B cell (primary cell): ENCODE results near the gene GLRX5. TPM values are rescaled to one million over a fixed set of nuclear protein-coding genes. Genes with fewer than 3 reads are reported as not detected.

ENCODE experiments used
- ATAC-seq: fragments of 200-7000 bp; cut with Tn5 transposase; one replicate; pipeline ENCODE4 v1.10.0; 2021; ENCODE audit warnings: low read depth, mild to moderate bottlenecking, moderate number of reproducible peaks, moderate library complexity
- CTCF ChIA-PET: fragments of 350-600 bp; sonication (Branson Sonifier 250); formaldehyde crosslinking; loops from one replicate; lab custom pipeline; 2021; ENCODE audit warnings: antibody characterized with exemption, inconsistent platforms; lab: Charles Lee
- POLR2A ChIA-PET: fragments of 350-600 bp; sonication (Branson Sonifier 250); formaldehyde crosslinking; loops from one replicate; lab custom pipeline; 2021; ENCODE audit warnings: antibody characterized with exemption; lab: Charles Lee
- DNase-seq: peaks from one replicate; pipeline ENCODE4 v3.0.0; 2013
- H2AFZ ChIP-seq: 2 replicates; pipeline ENCODE4 v1.6.1; 2012; ENCODE audit warnings: mild to moderate bottlenecking, low read depth, low read length; ENCODE audit not compliant: insufficient read depth, poor library complexity, severe bottlenecking
- H3K27ac ChIP-seq, 2 donors: 1 replicate in 1 of 2; 2 replicates in 1 of 2; pipeline ENCODE4 v1.5.1; 2012 to 2013; ENCODE audit warnings: low read length in 2 of 2, mild to moderate bottlenecking in 2 of 2, moderate library complexity in 1 of 2
- H3K27me3 ChIP-seq, 4 experiments: fragments of 200-600 bp in 1 of 4; sonication (generic) in 1 of 4; replicated peaks in 1 of 4; 1 replicate in 2 of 4; 2 replicates in 2 of 4; pipeline versions ENCODE4 v1.6.1 to v1.7.0; 2013 to 2016; ENCODE audit warnings: low read length in 3 of 4, mild to moderate bottlenecking in 2 of 4, mixed read lengths in 1 of 4, moderate library complexity in 1 of 4; ENCODE audit not compliant: insufficient read depth in 4 of 4, control insufficient read depth in 3 of 4; ENCODE audit errors: control extremely low read depth in 1 of 4
- H3K36me3 ChIP-seq, 2 experiments: replicated peaks in 1 of 2; 1 replicate in 1 of 2; 2 replicates in 1 of 2; pipeline versions ENCODE4 v1.6.1 to v1.7.1; 2013; ENCODE audit warnings: low read length in 1 of 2; ENCODE audit not compliant: insufficient read depth in 2 of 2, control insufficient read depth in 1 of 2; ENCODE audit errors: control extremely low read depth in 1 of 2, extremely low read depth in 1 of 2
- H3K4me1 ChIP-seq, 2 donors: fragments of 200-600 bp in 1 of 2; sonication (generic) in 1 of 2; 1 replicate in 1 of 2; 2 replicates in 1 of 2; pipeline versions ENCODE4 v1.5.1 to v1.6.1; 2013 to 2017; ENCODE audit warnings: low read length in 2 of 2; ENCODE audit not compliant: control insufficient read depth in 2 of 2, insufficient read depth in 2 of 2
- H3K4me2 ChIP-seq: replicated peaks from 2 replicates; pipeline ENCODE3; 2012; ENCODE audit warnings: mild to moderate bottlenecking, low read depth, low read length; ENCODE audit not compliant: poor library complexity, severe bottlenecking
- H3K4me3 ChIP-seq, 5 experiments: fragments of 200-600 bp in 1 of 5; sonication (generic) in 1 of 5; 1 replicate in 3 of 5; 2 replicates in 2 of 5; pipeline versions ENCODE4 v1.5.1 to v1.7.0; 2011 to 2016; ENCODE audit warnings: low read length in 4 of 5, mild to moderate bottlenecking in 4 of 5, low read depth in 2 of 5, control low read depth in 1 of 5, moderate library complexity in 1 of 5; ENCODE audit not compliant: insufficient read depth in 1 of 5; ENCODE audit errors: control extremely low read depth in 1 of 5, extremely low read depth in 1 of 5
- H3K79me2 ChIP-seq: fragments of 200-600 bp; sonication (generic); one replicate; pipeline ENCODE4 v1.6.0; 2016; ENCODE audit warnings: low read length; ENCODE audit not compliant: control insufficient read depth, insufficient read depth
- H3K9ac ChIP-seq: fragments of 200-600 bp; sonication (generic); 2 replicates; pipeline ENCODE4 v1.6.1; 2017; ENCODE audit warnings: mild to moderate bottlenecking, low read length, moderate library complexity
- H3K9me3 ChIP-seq, 3 donors: one replicate each; pipeline versions ENCODE4 v1.6.1 to v1.7.1; 2013; ENCODE audit warnings: low read length in 2 of 3; ENCODE audit not compliant: control insufficient read depth in 2 of 3, insufficient read depth in 1 of 3; ENCODE audit errors: control extremely low read depth in 1 of 3
- H4K20me1 ChIP-seq: 2 replicates; pipeline ENCODE4 v1.6.0; 2012; ENCODE audit warnings: mild to moderate bottlenecking, low read length; ENCODE audit not compliant: insufficient read depth, control insufficient read depth, poor library complexity, severe bottlenecking
- H3K27ac Mint-ChIP-seq: one replicate; pipeline ENCODE4 v1.8.0; 2021; ENCODE audit warnings: mixed read lengths
- H3K27me3 Mint-ChIP-seq: one replicate; pipeline ENCODE4 v1.8.0; 2021; ENCODE audit warnings: mixed read lengths
- H3K4me1 Mint-ChIP-seq: one replicate; pipeline ENCODE4 v1.8.0; 2021; ENCODE audit warnings: mixed read lengths
- H3K4me3 Mint-ChIP-seq: one replicate; pipeline ENCODE4 v1.8.0; 2021; ENCODE audit warnings: mixed read lengths
- H3K9me3 Mint-ChIP-seq: one replicate; pipeline ENCODE4 v1.8.0; 2022; ENCODE audit warnings: mixed read lengths; ENCODE audit not compliant: insufficient read depth
- CTCF ChIP-seq: fragments of 200-600 bp; IDR thresholded peaks from one replicate; pipeline ENCODE4 v1.8.0; 2022; ENCODE audit warnings: antibody characterized with exemption, mild to moderate bottlenecking
- EZH2 ChIP-seq: IDR thresholded peaks from 2 replicates; pipeline ENCODE4 v1.6.1; 2012; ENCODE audit warnings: borderline replicate concordance, low read depth, mild to moderate bottlenecking, moderate library complexity, low read length; ENCODE audit not compliant: insufficient read depth, poor library complexity, severe bottlenecking
- WGBS: methylation state at CpG from one replicate; pipeline ENCODE4 v1.1.5; 2013; ENCODE audit warnings: missing lambda C conversion rate; ENCODE audit not compliant: insufficient coverage; 5-methylcytosine and 5-hydroxymethylcytosine counted together
- intact Hi-C: fragments of 100-400 bp; cut with micrococcal nuclease; formaldehyde crosslinking; loops from one replicate; pipeline ENCODE4 v1.10.0; 2022
- polyA plus RNA-seq: library from polyadenylated mRNA; depleted of rRNA; stranded (reverse); fragments of >200 nt; gene quantifications from 2 replicates; pipeline ENCODE4 v1.2.3, GENCODE V29; 2012
- total RNA-seq, 2 donors: library from RNA; stranded (reverse); fragments of 120-200 nt in 1 of 2; gene quantifications; 1 replicate in 1 of 2; 2 replicates in 1 of 2; pipeline versions ENCODE4 v1.2.3 to v1.2.4, GENCODE V29; 2013 to 2022

Gene GLRX5
- total and polyA plus RNA-seq, 2 donors (not counting 1 experiment from before 2014, with no cell fraction given) = 7.8 to 18.4 TPM

GRCh38 chr14:95495538-95496025 lies 39.3 kb upstream of the GLRX5 start:
- Histone ChIP-seq H3K4me3 (peak overlapping the region in 3 of 5 experiments; percentile 14 to 53 (median 21)), H3K9ac (peak overlapping the region; percentile 55), H4K20me1 (no peaks in the 10 kb centered on the region), H3K36me3 (peaks cover 0 to 17% of the 10 kb centered on the region in 2 experiments), H3K9me3 (peaks cover 0 to 2% (median 0%) of the 10 kb centered on the region in 3 donors), H2AFZ (peak overlapping the region; percentile 67), H3K4me2 (peak overlapping the region; percentile 77), H3K27ac (peak overlapping the region; percentile 97), H3K27me3 (no peaks in the 10 kb centered on the region), H3K79me2 (peaks cover 85% of the 10 kb centered on the region), H3K4me1 (peaks cover 47 to 78% of the 10 kb centered on the region in 2 donors)
- DNase-seq = peak; percentile 91
- peak; percentile 92 for ATAC-seq
- 13% methylated on average over 5 of the region's 8 CpGs for WGBS
- peak overlapping the region; percentile 95 for H3K27ac Mint-ChIP-seq
- intact Hi-C loops = loop anchor here (1.0 to 2.0 kb wide), 5 partner anchors 8 to 39 kb away; partner anchors contain the start of gene SYNE3
- peaks cover 81% of the 10 kb centered on the region for H3K4me1 Mint-ChIP-seq
- TF ChIP-seq CTCF = no peak
- TF ChIP-seq EZH2 = no peak
- H3K27me3 Mint-ChIP-seq = no peaks in the 10 kb centered on the region
- ChIA-PET POLR2A (interaction anchor here (0.6 to 2.9 kb wide), 6 partner anchors 8 to 170 kb away, joined by 3 to 22 read pairs (median 6); partner anchors contain the start of gene SYNE3), CTCF (interaction anchor here (1.1 to 2.2 kb wide), 8 partner anchors 15 to 51 kb away, joined by 3 to 16 read pairs (median 4); partner anchors contain the start of gene SYNE3)
- no peaks in the 10 kb centered on the region for H3K9me3 Mint-ChIP-seq
- H3K4me3 Mint-ChIP-seq = peak overlapping the region; percentile 70

- H3K9me3 ChIP-seq = peaks cover 0 to 2% (median 0%) of the 10 kb centered on the region in 3 donors
Observed at GRCh38 chr14:95496111-95496681, 38.7 kb upstream of the GLRX5 start.

More at GRCh38 chr14:95496111-95496681, 38.7 kb upstream of the GLRX5 start:
- Histone ChIP-seq H3K79me2 (peaks cover 85% of the 10 kb centered on the region), H3K9ac (peak overlapping the region; percentile 55), H3K36me3 (peaks cover 0 to 19% of the 10 kb centered on the region in 2 experiments), H3K27ac (peak overlapping the region; percentile 97), H3K4me1 (peaks cover 45 to 76% of the 10 kb centered on the region in 2 donors), H3K27me3 (no peaks in the 10 kb centered on the region), H3K4me3 (peak overlapping the region in 3 of 5 experiments; percentile 14 to 53 (median 21)), H4K20me1 (peaks cover 5% of the 10 kb centered on the region), H2AFZ (peak overlapping the region; percentile 67), H3K4me2 (peak overlapping the region; percentile 77)
- Mint-ChIP-seq H3K4me1 (peaks cover 81% of the 10 kb centered on the region), H3K4me3 (peak overlapping the region; percentile 70), H3K27ac (peak overlapping the region; percentile 95), H3K27me3 (no peaks in the 10 kb centered on the region), H3K9me3 (no peaks in the 10 kb centered on the region)
- CTCF ChIA-PET = interaction anchor here (0.7 to 2.2 kb wide), 13 partner anchors 9 to 54 kb away, joined by 3 to 16 read pairs (median 3); partner anchors contain the start of gene SYNE3
- ATAC-seq = no peak
- no peak for TF ChIP-seq EZH2
- no peak for TF ChIP-seq CTCF
- intact Hi-C loops = no loop called here
- 83% methylated on average over 2 of the region's 4 CpGs for WGBS
- no peak for DNase-seq
- POLR2A ChIA-PET = interaction anchor here (0.6 to 2.9 kb wide), 7 partner anchors 9 to 169 kb away, joined by 3 to 22 read pairs (median 5); partner anchors contain the start of gene SYNE3
